Endothelial cell (in vitro differentiated cells): ENCODE results near the gene C1QTNF6. TPM values are rescaled to one million over a fixed set of nuclear protein-coding genes. Genes with fewer than 3 reads are reported as not detected.

Experiments
- DNase-seq: peaks from one replicate; pipeline ENCODE4 v3.0.0; 2021; ENCODE audit warnings: low spot score
- H3K27ac Mint-ChIP-seq: one replicate; pipeline ENCODE4 v1.8.0; 2021; ENCODE audit warnings: mixed read lengths, inconsistent platforms; ENCODE audit not compliant: unreplicated experiment
- H3K27me3 Mint-ChIP-seq: one replicate; pipeline ENCODE4 v1.8.0; 2021; ENCODE audit warnings: mild to moderate bottlenecking, moderate library complexity, mixed read lengths, inconsistent platforms; ENCODE audit not compliant: unreplicated experiment
- H3K36me3 Mint-ChIP-seq: one replicate; pipeline ENCODE4 v1.8.0; 2021; ENCODE audit warnings: mild to moderate bottlenecking, low read depth, mixed read lengths, inconsistent platforms; ENCODE audit not compliant: unreplicated experiment
- H3K4me1 Mint-ChIP-seq: one replicate; pipeline ENCODE4 v1.8.0; 2021; ENCODE audit warnings: mild to moderate bottlenecking, mixed read lengths, inconsistent platforms; ENCODE audit not compliant: unreplicated experiment
- H3K4me3 Mint-ChIP-seq: one replicate; pipeline ENCODE4 v1.8.0; 2021; ENCODE audit warnings: mild to moderate bottlenecking, mixed read lengths, inconsistent platforms; ENCODE audit not compliant: unreplicated experiment
- H3K9me3 Mint-ChIP-seq: one replicate; pipeline ENCODE4 v1.8.0; 2021; ENCODE audit warnings: mixed read lengths, inconsistent platforms; ENCODE audit not compliant: unreplicated experiment
- total RNA-seq: library from RNA; stranded (reverse); fragmentation: NEBNext Ultra II Directional; extraction: Animal tissue kit (Norgen Biotek cat#: 25700); gene quantifications from one replicate; pipeline ENCODE4 v1.2.1, GENCODE V29; 2021; ENCODE audit not compliant: unreplicated experiment
- TF ChIP-seq, protein P1 (sequence below): fragments of 200-600 bp; sonication (generic); IDR thresholded peaks from one replicate; pipeline ENCODE4 v1.5.0; 2021; ENCODE audit warnings: antibody characterized with exemption; ENCODE audit not compliant: unreplicated experiment

Gene C1QTNF6
- total RNA-seq, 1 donor from 2014 or later: 32.7 TPM

DNA sequence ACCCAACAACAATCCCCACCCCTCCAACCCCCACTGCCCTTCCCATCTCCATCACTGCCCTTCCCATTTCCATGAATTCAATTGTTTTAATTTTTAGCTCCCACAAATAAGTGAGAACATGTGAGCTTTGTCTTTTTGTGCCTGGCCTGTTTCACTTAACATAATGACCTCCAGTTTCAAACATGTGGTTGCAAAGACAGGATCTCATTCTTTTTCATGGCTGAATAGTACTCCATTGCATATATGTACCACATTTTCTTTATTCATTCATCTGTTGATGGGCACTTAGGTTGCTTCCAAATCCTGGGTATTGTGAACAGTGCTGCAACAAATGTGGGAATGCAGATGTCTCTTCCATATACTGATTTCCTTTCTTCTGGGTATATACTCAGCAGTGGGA lies 37.3 kb downstream of the C1QTNF6 start:
- Mint-ChIP-seq H3K27ac (no peak overlapping the region), H3K4me3 (no peak overlapping the region), H3K27me3 (peaks cover 21% of the 10 kb centered on the region), H3K4me1 (peaks cover 3% of the 10 kb centered on the region), H3K36me3 (peaks cover 4% of the 10 kb centered on the region), H3K9me3 (no peaks in the 10 kb centered on the region)
- TF ChIP-seq, protein P1, sequence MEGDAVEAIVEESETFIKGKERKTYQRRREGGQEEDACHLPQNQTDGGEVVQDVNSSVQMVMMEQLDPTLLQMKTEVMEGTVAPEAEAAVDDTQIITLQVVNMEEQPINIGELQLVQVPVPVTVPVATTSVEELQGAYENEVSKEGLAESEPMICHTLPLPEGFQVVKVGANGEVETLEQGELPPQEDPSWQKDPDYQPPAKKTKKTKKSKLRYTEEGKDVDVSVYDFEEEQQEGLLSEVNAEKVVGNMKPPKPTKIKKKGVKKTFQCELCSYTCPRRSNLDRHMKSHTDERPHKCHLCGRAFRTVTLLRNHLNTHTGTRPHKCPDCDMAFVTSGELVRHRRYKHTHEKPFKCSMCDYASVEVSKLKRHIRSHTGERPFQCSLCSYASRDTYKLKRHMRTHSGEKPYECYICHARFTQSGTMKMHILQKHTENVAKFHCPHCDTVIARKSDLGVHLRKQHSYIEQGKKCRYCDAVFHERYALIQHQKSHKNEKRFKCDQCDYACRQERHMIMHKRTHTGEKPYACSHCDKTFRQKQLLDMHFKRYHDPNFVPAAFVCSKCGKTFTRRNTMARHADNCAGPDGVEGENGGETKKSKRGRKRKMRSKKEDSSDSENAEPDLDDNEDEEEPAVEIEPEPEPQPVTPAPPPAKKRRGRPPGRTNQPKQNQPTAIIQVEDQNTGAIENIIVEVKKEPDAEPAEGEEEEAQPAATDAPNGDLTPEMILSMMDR: no peak
- no peak for DNase-seq

DNA sequence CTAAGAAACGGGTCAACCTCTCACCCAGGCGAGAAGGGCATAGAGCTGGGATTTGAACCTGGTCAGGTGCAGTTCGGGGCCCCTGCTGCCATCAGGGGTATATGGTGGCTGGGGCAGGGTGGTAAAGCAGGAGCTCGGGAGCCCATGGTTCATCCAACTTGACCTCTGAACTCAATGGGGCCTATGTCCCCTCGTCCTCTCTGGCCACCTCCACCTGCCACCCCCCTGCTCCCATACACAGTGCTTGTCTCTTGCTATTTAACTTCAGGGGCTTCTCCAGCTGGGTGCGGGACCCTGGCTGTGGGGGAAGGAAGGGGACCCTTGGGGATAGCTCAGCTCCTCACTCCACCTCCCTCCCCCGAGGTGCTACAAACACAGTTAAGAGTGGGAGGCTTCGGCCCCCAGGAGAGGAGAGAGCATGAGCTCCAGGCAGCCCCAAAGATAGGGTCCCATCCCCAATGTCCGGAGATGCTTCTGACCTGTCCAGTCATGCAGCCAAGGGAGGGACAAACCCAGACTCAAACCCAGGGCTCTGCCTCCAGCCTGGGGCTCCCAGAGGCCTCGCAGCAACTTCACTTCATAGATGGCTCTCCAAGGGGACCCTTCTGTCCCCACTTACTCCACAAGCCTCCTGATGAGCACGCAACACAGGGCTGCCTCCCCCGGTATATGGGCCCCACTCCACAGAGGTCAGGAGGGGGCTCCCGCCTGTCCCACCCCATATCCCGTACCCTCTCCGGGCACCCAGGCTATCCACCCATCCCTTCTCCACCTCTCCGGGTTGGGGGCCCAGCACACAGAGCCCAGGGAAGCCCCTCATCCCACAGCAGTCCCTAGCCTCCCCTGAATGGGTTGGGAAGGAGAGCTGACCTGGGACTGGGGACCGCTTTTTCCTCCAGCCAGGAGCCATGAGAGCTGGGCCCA lies 39.0 kb downstream of the C1QTNF6 start:
- H3K27ac Mint-ChIP-seq: no peak overlapping the region

DNA sequence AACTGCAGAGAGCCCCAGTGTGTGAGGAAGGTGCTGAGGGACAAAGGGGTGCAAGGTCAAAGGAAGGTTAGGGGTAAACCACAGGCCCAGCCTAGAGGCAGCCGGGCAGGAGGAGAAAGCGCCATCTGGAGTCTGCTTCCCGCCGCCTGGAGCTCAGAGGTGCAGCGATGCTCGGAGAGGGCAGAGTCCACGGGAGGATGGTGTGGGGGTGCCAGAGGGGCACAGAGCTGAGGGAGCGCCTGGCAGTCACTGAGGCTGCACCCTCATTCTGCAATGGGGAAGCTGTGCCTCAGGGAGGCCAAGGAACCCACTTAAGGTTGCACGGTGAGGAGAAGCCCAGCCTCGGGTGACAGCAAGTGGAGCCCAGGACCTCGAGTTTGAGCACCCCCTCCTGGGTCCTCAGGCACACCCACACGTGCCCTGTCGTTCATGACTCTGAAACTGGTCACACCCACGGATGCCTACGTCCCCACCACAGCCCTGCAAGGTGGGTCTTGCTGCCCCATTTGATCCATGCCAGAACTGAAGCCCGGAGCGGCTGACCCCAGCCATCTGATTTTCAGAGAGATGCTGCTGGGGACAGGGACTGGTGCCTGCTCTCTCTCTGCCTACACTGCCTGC lies 39.9 kb downstream of the C1QTNF6 start:
- TF ChIP-seq, protein P1: no peak
- peaks cover 21% of the 10 kb centered on the region for H3K27me3 Mint-ChIP-seq
- H3K9me3 Mint-ChIP-seq: no peaks in the 10 kb centered on the region
- DNase-seq: no peak
- H3K36me3 Mint-ChIP-seq: no peaks in the 10 kb centered on the region
- H3K4me1 Mint-ChIP-seq: peaks cover 3% of the 10 kb centered on the region
- H3K27ac Mint-ChIP-seq: no peak overlapping the region
- no peak overlapping the region for H3K4me3 Mint-ChIP-seq

More for the DNA sequence above, 39.0 kb downstream of the C1QTNF6 start:
- TF ChIP-seq, protein P1: no peak
- DNase-seq: no peak
- peaks cover 3% of the 10 kb centered on the region for H3K4me1 Mint-ChIP-seq
- H3K36me3 Mint-ChIP-seq: no peaks in the 10 kb centered on the region
- no peak overlapping the region for H3K4me3 Mint-ChIP-seq
- H3K27me3 Mint-ChIP-seq: peaks cover 25% of the 10 kb centered on the region
- no peaks in the 10 kb centered on the region for H3K9me3 Mint-ChIP-seq

DNA sequence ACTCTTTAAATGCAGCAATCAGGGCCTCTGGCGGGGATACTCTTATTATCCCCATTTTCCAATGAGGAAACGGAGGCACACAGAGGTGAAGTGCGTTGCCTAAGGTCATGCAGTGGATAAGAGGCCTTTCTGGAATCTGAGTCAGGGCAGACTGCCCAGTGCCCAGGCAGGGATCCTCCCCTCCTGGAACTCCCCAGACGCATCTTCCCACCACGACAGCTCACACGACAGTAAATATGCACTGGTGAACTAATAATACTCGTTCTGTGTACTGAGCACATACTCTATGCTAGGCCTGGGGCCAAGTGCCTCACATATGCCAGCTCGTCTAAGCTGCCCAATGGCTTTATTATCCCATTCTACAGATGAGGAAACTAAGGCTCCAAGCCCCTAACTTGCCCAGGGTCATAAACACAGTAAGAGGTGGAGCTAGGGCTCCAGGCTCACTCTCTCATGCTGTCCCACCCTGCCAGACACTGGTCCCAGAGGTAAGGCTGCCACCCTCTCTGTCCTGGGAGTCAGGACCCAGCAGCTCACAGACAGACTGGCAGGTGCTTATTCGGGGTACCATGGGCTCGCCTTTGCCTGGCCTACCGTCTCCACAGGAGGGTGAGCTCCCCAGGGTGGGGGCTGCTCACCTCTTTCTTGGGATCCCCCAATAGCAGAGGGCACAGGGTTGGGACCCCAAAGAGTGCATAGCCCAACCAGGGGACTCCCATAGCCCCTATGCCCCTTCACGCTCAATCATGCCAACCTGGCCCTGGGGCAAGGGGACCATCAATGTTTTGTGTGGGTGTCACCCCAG lies 40.7 kb downstream of the C1QTNF6 start:
- peaks cover 3% of the 10 kb centered on the region for H3K4me1 Mint-ChIP-seq
- no peaks in the 10 kb centered on the region for H3K36me3 Mint-ChIP-seq
- H3K27ac Mint-ChIP-seq: no peak overlapping the region
- no peak overlapping the region for H3K4me3 Mint-ChIP-seq
- TF ChIP-seq, protein P1: no peak
- DNase-seq: no peak
- H3K27me3 Mint-ChIP-seq: peaks cover 24% of the 10 kb centered on the region
- no peaks in the 10 kb centered on the region for H3K9me3 Mint-ChIP-seq
